HG03280 (cell line): ENCODE results near the gene NAP1L5.

Experiments used
- ATAC-seq: cut with Tn5 transposase; IDR thresholded peaks from one replicate; pipeline ENCODE4 v1.9.1; 2021; ENCODE audit warnings: mild to moderate bottlenecking, moderate library complexity; ENCODE audit not compliant: unreplicated experiment

NAP1L5 gene

GRCh38 chr4:88661739-88662138, 35.9 kb downstream of the NAP1L5 start:
- ATAC-seq: no peak

- ATAC-seq: no peak
Observed at GRCh38 chr4:88660446-88661294, 37.0 kb downstream of the NAP1L5 start.

- ATAC-seq: no peak
Observed at GRCh38 chr4:88659890-88660208, 37.8 kb downstream of the NAP1L5 start.

- ATAC-seq: peak; percentile 98
Observed at GRCh38 chr4:88659055-88659889, 38.4 kb downstream of the NAP1L5 start.

- no peak for ATAC-seq
Observed at GRCh38 chr4:88655226-88655625, 42.4 kb downstream of the NAP1L5 start.

GRCh38 chr4:88653371-88653946, 44.2 kb downstream of the NAP1L5 start:
- ATAC-seq: no peak

- ATAC-seq: no peak
Observed at GRCh38 chr4:88649716-88650115, 47.9 kb downstream of the NAP1L5 start.

GRCh38 chr4:88646528-88647280, 50.9 kb downstream of the NAP1L5 start:
- ATAC-seq: no peak

GRCh38 chr4:88645994-88646393, 51.6 kb downstream of the NAP1L5 start:
- no peak for ATAC-seq
